Measurements from ENCODE around the gene GNAT2. TPM values are rescaled to one million over a fixed set of nuclear protein-coding genes. Genes with fewer than 3 reads are reported as not detected.

GNAT2 gene
- total RNA-seq, 1 experiment from 2014 or later: 0.24 TPM

DNA sequence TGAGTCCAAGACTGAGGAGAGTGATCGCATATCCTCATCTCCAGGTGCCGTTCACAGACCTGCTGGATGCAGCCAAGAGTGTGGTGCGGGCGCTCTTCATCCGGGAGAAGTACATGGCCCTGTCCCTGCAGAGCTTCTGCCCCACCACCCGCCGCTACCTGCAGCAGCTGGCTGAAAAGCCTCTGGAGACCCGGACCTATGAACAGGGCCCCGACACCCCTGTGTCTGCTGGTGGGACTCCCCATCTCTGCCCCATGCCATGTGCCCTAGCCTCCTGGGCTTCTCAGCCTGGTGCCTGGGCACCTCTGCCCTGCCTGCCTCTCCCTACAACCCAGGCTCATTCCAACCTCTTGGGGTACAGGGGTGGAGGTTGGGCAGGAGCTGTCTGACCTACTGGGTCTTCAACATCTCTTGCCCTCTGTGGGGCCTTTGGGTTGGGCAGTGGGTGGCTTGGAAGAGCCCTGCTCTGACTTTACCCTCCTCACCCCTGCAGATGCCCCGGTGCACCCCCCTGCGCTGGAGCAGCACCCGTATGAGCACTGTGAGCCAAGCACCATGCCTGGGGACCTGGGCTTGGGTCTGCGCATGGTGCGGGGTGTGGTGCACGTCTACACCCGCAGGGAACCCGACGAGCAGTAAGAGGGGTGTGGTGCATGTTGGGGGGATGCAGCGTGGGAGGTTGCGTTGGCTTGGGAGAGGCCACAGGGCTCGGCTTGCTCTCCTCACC, 7.4 kb upstream of the GNAT2 start:
- Histone ChIP-seq H3K4me1 (peaks cover 26% of the 10 kb centered on the region), H3K27me3 (no peaks in the 10 kb centered on the region), H3K9me3 (replicated peaks) (no peaks in the 10 kb centered on the region), H3K36me3 (peaks cover 8% of the 10 kb centered on the region), H3K4me3 (no peak overlapping the region), H3K27ac (no peak overlapping the region)
- no peak for DNase-seq

- Histone ChIP-seq H3K4me3 (peak overlapping the region; percentile 28), H3K36me3 (peaks cover 4% of the 10 kb centered on the region; the same call in 1 of the 2 replicates), H3K9me3 (replicated peaks) (no peaks in the 10 kb centered on the region), H3K4me1 (peaks cover 25% of the 10 kb centered on the region), H3K27ac (peak overlapping the region; percentile 26), H3K27me3 (no peaks in the 10 kb centered on the region)
- peak; percentile 83 to 86 for DNase-seq
These were observed 6.5 kb upstream of the GNAT2 start for GRCh38 chr1:109625601-109626560.

DNA sequence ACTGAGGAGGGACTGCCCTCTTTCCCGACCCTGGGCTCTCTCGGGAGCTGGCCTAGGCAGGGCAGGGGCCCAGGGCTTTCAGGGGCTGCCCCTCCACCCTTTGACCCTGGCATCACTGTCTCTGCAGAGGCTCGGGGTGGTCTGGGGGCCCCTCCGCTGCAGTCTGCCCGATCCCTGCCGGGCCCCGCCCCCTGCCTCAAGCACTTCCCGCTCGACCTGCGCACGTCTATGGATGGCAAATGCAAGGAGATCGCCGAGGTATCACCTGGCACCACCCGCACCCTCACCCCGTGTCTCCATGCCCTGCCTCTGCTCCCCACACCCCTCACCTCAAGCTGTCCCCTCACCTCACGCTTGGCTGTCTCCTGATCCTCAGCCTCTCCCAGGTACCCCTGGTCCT, 5.8 kb upstream of the GNAT2 start:
- Histone ChIP-seq H3K27me3 (no peaks in the 10 kb centered on the region), H3K36me3 (peaks cover 4% of the 10 kb centered on the region; the same call in 1 of the 2 replicates), H3K27ac (peak overlapping the region; percentile 26), H3K9me3 (replicated peaks) (no peaks in the 10 kb centered on the region), H3K4me1 (peaks cover 25% of the 10 kb centered on the region), H3K4me3 (peak overlapping the region; percentile 28)
- DNase-seq: no peak

GRCh38 chr1:109624201-109625010, 5.0 kb upstream of the GNAT2 start:
- peak; percentile 79 to 81 for DNase-seq
- Histone ChIP-seq H3K27me3 (no peaks in the 10 kb centered on the region), H3K27ac (peak overlapping the region; percentile 26; the same call in 1 of the 2 replicates), H3K4me3 (no peak overlapping the region), H3K36me3 (peaks cover 4% of the 10 kb centered on the region; the same call in 1 of the 2 replicates), H3K4me1 (peaks cover 25% of the 10 kb centered on the region), H3K9me3 (replicated peaks) (no peaks in the 10 kb centered on the region)

GRCh38 chr1:109623601-109624161, 4.3 kb upstream of the GNAT2 start:
- Histone ChIP-seq H3K9me3 (replicated peaks) (no peaks in the 10 kb centered on the region), H3K36me3 (peaks cover 4% of the 10 kb centered on the region; the same call in 1 of the 2 replicates), H3K27me3 (no peaks in the 10 kb centered on the region), H3K4me3 (no peak overlapping the region), H3K27ac (no peak overlapping the region; the same call in 1 of the 2 replicates), H3K4me1 (peaks cover 25% of the 10 kb centered on the region)
- no peak for DNase-seq

DNA sequence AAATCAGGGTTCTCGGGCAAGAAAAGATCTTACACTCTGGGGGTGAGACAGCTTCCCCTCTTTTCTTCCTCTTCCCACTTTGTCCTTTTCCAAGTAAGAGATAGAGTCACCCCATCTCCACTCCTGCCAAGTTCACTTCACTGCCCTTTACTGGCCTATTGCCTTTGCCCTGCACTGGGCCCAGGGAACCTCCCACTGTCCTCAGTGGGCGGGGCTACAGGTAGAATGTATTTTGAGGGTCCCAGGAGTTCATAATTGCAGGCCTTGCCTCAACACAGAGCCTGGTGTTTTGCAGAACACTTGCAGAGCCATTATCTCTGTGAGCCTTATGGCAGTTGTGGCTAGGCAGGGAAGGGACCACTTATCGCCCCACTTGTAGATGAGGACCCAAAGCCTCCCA, 3.5 kb upstream of the GNAT2 start:
- H3K4me1 ChIP-seq: peaks cover 25% of the 10 kb centered on the region
- H3K4me3 ChIP-seq: no peak overlapping the region
- no peaks in the 10 kb centered on the region for H3K9me3 ChIP-seq (replicated peaks)
- no peaks in the 10 kb centered on the region for H3K27me3 ChIP-seq
- no peaks in the 10 kb centered on the region; the same call in 1 of the 2 replicates for H3K36me3 ChIP-seq
- no peak overlapping the region for H3K27ac ChIP-seq
- DNase-seq: no peak

DNA sequence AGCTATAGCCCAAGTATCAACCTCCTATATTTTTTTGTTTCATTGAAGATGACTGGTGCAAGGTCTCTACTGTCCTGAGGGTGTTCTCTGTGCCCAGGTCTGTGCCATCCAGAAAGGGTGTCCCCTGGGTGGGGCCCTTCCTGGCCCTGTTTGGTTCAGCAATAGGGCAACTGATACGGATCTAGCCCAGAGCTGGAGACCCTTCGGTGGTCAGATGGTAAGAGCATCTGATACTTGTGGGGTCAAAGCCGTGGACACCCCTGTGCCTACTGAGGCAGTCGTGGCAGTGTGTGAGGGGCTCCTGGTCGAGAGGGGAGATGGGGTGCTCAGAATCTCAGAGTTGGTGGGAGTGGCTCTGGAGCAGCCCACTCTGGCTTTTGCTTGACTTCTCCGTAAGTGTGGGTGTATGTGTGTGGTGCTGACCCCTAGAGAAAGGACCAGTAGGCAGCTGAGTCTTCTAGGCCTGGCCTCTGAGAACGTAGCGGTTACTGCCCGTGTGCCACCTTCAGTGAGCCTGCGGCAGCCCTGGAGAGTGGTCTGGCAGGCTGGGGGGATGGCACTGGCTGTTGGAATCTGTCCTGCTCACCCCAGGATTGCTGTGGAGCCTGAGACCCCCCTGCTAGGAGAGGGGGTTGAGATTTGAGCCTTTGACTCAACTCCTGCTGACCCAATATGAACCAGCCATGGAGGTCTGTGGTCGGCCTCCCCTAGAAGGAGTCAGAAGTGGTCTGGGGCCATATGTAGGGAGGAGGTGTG, 2.9 kb upstream of the GNAT2 start:
- Histone ChIP-seq H3K9me3 (replicated peaks) (no peaks in the 10 kb centered on the region), H3K27me3 (no peaks in the 10 kb centered on the region), H3K4me1 (peaks cover 28% of the 10 kb centered on the region), H3K27ac (no peak overlapping the region), H3K4me3 (no peak overlapping the region), H3K36me3 (no peaks in the 10 kb centered on the region)
- DNase-seq: no peak

GRCh38 chr1:109621379-109622136, 2.1 kb upstream of the GNAT2 start:
- no peaks in the 10 kb centered on the region for H3K9me3 ChIP-seq (replicated peaks)
- no peak overlapping the region for H3K27ac ChIP-seq
- no peaks in the 10 kb centered on the region for H3K27me3 ChIP-seq
- no peak for DNase-seq
- peaks cover 28% of the 10 kb centered on the region for H3K4me1 ChIP-seq
- peak overlapping the region; percentile 73 for H3K4me3 ChIP-seq
- no peaks in the 10 kb centered on the region for H3K36me3 ChIP-seq

GRCh38 chr1:109620841-109621286, 1.4 kb upstream of the GNAT2 start:
- H3K27ac ChIP-seq: peak overlapping the region; percentile 52; the same call in 1 of the 2 replicates
- no peaks in the 10 kb centered on the region for H3K36me3 ChIP-seq
- H3K27me3 ChIP-seq: no peaks in the 10 kb centered on the region
- peak; percentile 92 to 94 for DNase-seq
- peak overlapping the region; percentile 73 for H3K4me3 ChIP-seq
- no peaks in the 10 kb centered on the region for H3K9me3 ChIP-seq (replicated peaks)
- H3K4me1 ChIP-seq: peaks cover 25% of the 10 kb centered on the region

GRCh38 chr1:109620401-109620791, 980 bp upstream of the GNAT2 start:
- H3K4me3 ChIP-seq: peak overlapping the region; percentile 73
- H3K27me3 ChIP-seq: no peaks in the 10 kb centered on the region
- DNase-seq: peak; percentile 45 to 58
- H3K27ac ChIP-seq: peak overlapping the region; percentile 52
- peaks cover 20% of the 10 kb centered on the region for H3K4me1 ChIP-seq
- no peaks in the 10 kb centered on the region for H3K36me3 ChIP-seq
- H3K9me3 ChIP-seq (replicated peaks): no peaks in the 10 kb centered on the region

GRCh38 chr1:109618661-109619575, 498 bp downstream of the GNAT2 start:
- H3K9me3 ChIP-seq (replicated peaks): no peaks in the 10 kb centered on the region
- H3K4me1 ChIP-seq: peaks cover 6% of the 10 kb centered on the region
- no peak for DNase-seq
- H3K4me3 ChIP-seq: peak overlapping the region; percentile 73
- no peaks in the 10 kb centered on the region for H3K27me3 ChIP-seq
- peak overlapping the region; percentile 52 for H3K27ac ChIP-seq
- H3K36me3 ChIP-seq: no peaks in the 10 kb centered on the region

- no peaks in the 10 kb centered on the region for H3K36me3 ChIP-seq
- H3K9me3 ChIP-seq (replicated peaks): no peaks in the 10 kb centered on the region
- H3K27ac ChIP-seq: no peak overlapping the region
- no peaks in the 10 kb centered on the region for H3K27me3 ChIP-seq
- no peak overlapping the region for H3K4me3 ChIP-seq
- 0 out of 2 replicates have a peak, but pooled peaks cover 3% of the 10 kb centered on the region for H3K4me1 ChIP-seq
- DNase-seq: no peak
These were observed 2.1 kb downstream of the GNAT2 start for GRCh38 chr1:109617291-109617801.
